Esophagus (tissue), 2 donors: ENCODE data around the gene LAD1. TPM values are rescaled to one million over a fixed set of nuclear protein-coding genes. Genes with fewer than 3 reads are reported as not detected.

Source experiments
- H3K27ac ChIP-seq, 2 donors: one replicate each; pipeline ENCODE4 v1.5.1; 2013; ENCODE audit warnings: low read depth in 2 of 2, mild to moderate bottlenecking in 2 of 2, inconsistent platforms in 1 of 2, low read length in 1 of 2, moderate library complexity in 1 of 2
- H3K27me3 ChIP-seq, 2 donors: one replicate each; pipeline ENCODE4 v1.6.1; 2013; ENCODE audit warnings: low read length in 2 of 2, control low read depth in 1 of 2, mild to moderate bottlenecking in 1 of 2; ENCODE audit not compliant: insufficient read depth in 2 of 2, control insufficient read depth in 1 of 2
- H3K36me3 ChIP-seq, 2 donors: one replicate each; pipeline ENCODE4 v1.6.1; 2013; ENCODE audit warnings: low read length in 1 of 2; ENCODE audit not compliant: control insufficient read depth in 2 of 2, insufficient read depth in 2 of 2
- H3K4me1 ChIP-seq, 2 donors: one replicate each; pipeline ENCODE4 v1.6.1; 2013; ENCODE audit warnings: low read length in 1 of 2; ENCODE audit not compliant: control insufficient read depth in 2 of 2, insufficient read depth in 2 of 2
- H3K4me3 ChIP-seq, 2 donors: one replicate each; pipeline ENCODE4 v1.5.1; 2013; ENCODE audit warnings: low read length in 2 of 2, mild to moderate bottlenecking in 2 of 2, low read depth in 1 of 2, moderate library complexity in 1 of 2
- H3K9me3 ChIP-seq, 2 donors: one replicate each; pipeline ENCODE4 v1.6.1; 2013; ENCODE audit warnings: mild to moderate bottlenecking in 2 of 2, low read depth in 1 of 2, low read length in 1 of 2, moderate library complexity in 1 of 2; ENCODE audit not compliant: control insufficient read depth in 2 of 2, insufficient read depth in 1 of 2
- WGBS, 2 donors: extraction: QIAGEN DNeasy Blood & Tissue Kit; methylation state at CpG; one replicate each; pipeline ENCODE4 v1.1.7; 2013; 5-methylcytosine and 5-hydroxymethylcytosine counted together
- polyA plus RNA-seq, 2 donors: library from polyadenylated mRNA; stranded (reverse); fragments of 200-250 nt; gene quantifications; one replicate each; pipeline ENCODE4 v1.2.3, GENCODE V29; 2013
- donor health status: healthy with polysubstance abuse.
- donor health status: Bipolar disorder and iron deficiency.

Gene LAD1
- polyA plus RNA-seq, 2 donors, result 275 to 286 TPM

DNA sequence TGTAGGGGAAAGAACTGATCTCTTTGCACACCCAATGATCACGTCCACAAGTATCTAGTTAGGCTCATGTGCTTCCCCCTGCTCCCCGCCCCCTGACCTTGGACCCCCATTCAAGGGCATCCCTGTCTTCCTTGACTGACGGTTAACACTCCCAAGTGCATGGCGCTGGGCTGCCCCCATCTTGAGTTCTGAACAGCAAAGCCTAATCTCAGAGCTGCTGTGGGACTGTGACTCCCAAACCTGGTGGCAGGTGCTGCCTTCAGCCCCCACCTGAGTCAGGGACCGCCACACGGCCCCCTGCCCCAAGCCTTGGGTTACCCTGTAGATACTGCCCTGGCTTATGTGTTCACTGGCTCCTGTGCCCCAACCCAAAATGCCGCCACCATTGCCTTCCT, 21.5 kb upstream of the LAD1 start:
- peaks cover 0 to 2% of the 10 kb centered on the region in 2 donors for H3K9me3 ChIP-seq
- H3K4me3 ChIP-seq, result no peak overlapping the region
- H3K36me3 ChIP-seq, result no peaks in the 10 kb centered on the region
- H3K4me1 ChIP-seq, result no peaks in the 10 kb centered on the region
- 86 to 92% methylated on average over 7 of the region's 7 CpGs for WGBS, 2 donors
- H3K27me3 ChIP-seq, result no peaks in the 10 kb centered on the region
- H3K27ac ChIP-seq, result no peak overlapping the region

DNA sequence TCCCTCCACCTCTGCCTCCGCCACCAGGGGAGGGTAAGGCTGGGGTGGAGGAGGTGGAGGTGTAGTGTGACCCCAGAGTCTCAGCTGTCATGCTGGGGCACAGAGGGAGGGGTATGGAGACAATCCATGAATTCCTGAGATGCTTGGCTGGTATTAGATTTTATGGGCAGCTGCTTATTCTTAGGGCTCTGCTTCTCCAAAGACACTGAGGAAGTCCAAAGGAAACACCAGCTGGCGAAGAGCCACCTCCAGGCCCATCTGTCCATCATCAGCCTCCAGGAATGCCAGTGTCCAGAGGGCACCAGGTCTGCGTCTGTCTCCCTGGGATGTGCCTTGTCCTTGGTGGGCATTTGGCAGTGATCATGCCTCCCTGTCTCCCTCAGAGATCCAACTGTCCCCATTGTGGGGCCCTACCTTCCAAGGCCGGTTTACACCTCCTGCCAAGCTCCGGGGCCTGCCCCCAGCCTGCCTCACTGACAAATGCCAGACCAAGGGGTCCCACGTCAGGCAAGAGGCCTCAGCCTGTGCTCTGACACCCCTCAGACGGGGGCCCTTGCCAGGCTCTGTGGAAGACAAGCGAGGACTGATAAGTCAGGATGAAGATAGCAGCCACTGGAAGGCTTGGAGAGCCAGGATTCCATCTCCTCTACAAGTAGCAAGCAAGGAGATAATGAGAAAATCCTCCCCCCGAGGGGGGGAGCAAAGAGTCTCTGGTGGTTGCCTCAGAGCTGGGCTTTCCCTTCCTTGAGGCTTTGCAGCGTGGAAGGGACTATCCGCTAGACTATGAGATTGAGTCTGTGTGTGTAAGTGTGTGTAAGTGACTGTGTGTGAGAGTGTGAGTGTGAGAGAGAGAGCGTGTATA, 20.9 kb upstream of the LAD1 start:
- no peak overlapping the region for H3K27ac ChIP-seq
- no peak overlapping the region for H3K4me3 ChIP-seq
- 77% methylated on average over 12 of the region's 12 CpGs for WGBS, 2 donors
- H3K27me3 ChIP-seq, result no peaks in the 10 kb centered on the region
- H3K4me1 ChIP-seq, result no peaks in the 10 kb centered on the region
- peaks cover 0 to 2% of the 10 kb centered on the region in 2 donors for H3K9me3 ChIP-seq
- H3K36me3 ChIP-seq, result no peaks in the 10 kb centered on the region

DNA sequence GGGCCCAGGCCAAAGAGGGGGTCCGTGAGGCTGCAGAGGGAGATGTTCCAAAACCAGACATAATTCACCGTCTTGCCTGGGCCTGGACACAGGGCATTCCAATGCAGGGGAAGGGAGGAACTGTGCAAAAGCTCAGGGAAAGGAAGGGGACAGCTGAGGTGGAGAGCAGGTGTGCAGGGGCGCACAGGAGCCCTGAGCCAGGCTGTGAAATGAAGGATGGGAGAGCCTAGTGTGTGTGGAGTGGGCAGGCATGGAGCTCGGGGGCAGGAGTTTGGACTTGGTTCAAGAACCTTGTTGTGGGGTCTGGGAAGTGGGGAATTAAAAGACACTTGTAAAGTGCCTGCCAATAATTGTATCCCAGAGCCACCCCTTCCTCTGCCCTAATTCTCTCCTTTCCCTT, 20.1 kb upstream of the LAD1 start:
- no peaks in the 10 kb centered on the region for H3K4me1 ChIP-seq
- H3K27me3 ChIP-seq, result no peaks in the 10 kb centered on the region
- peaks cover 0 to 3% of the 10 kb centered on the region in 2 donors for H3K9me3 ChIP-seq
- no peak overlapping the region for H3K4me3 ChIP-seq
- H3K36me3 ChIP-seq, result no peaks in the 10 kb centered on the region
- WGBS, 2 donors, result 88 to 91% methylated on average over 4 of the region's 4 CpGs
- no peak overlapping the region for H3K27ac ChIP-seq

DNA sequence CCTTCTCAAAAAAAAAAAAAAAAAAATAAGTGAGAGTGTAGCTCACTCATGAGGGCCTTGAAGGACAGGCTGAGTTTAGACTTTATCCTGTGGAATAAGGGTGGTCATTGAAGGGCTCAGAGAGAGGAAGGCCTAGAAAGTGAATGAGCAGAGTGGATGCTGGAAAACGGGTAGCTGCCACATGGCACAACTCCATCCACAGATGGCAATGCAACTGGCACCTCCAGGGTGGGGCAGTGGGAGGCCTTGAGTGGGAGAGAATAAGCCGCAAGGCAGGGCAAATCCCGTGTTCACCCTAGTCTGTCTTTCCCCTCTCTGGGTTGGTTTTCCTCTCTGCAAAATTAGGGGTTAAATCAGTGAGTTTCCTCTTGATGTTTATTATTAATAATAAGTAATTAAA, 19.3 kb upstream of the LAD1 start:
- 80 to 90% methylated on average over 3 of the region's 3 CpGs for WGBS, 2 donors
- Histone ChIP-seq H3K36me3 (no peaks in the 10 kb centered on the region), H3K27me3 (no peaks in the 10 kb centered on the region), H3K4me1 (no peaks in the 10 kb centered on the region), H3K4me3 (no peak overlapping the region), H3K9me3 (peaks cover 0 to 3% of the 10 kb centered on the region in 2 donors), H3K27ac (no peak overlapping the region)

DNA sequence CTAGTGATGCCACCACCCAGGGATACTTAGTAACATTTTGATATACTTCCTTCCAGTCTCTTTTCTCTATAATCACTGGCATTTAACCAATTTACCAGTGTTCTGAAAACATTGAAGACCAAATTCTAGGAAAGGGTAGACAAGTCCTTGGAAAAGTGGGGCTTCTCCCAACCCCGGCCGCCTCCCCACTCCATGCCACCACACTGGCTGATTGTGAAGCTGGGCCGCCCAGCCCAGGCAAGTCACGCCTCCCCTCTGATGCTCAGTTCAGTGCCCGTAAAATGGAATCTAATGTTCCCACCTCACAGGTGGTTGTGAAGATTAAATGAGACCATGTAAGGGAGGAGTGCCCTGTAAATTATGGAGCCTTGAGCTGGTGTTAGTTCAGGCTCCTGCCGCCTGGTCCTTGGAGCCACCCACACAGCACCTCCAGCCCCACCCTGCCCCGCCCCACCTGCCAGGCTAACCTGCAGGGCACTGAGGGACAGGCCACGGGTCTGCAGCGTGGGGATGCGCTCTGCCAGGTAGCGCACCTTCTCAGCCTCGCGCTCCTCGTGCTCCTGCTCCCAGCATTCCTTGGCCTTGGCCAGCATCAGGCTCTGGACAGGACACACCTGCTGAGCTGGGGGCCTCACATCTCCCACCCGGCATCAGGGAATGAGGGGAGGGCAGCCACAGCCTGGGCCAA, 15.1 kb upstream of the LAD1 start:
- no peak overlapping the region for H3K27ac ChIP-seq
- WGBS, 2 donors, result 86 to 92% methylated on average over 15 of the region's 15 CpGs
- no peak overlapping the region for H3K4me3 ChIP-seq
- peaks cover 0 to 3% of the 10 kb centered on the region in 2 donors for H3K9me3 ChIP-seq
- no peaks in the 10 kb centered on the region for H3K27me3 ChIP-seq
- H3K4me1 ChIP-seq, result no peaks in the 10 kb centered on the region
- no peaks in the 10 kb centered on the region for H3K36me3 ChIP-seq

DNA sequence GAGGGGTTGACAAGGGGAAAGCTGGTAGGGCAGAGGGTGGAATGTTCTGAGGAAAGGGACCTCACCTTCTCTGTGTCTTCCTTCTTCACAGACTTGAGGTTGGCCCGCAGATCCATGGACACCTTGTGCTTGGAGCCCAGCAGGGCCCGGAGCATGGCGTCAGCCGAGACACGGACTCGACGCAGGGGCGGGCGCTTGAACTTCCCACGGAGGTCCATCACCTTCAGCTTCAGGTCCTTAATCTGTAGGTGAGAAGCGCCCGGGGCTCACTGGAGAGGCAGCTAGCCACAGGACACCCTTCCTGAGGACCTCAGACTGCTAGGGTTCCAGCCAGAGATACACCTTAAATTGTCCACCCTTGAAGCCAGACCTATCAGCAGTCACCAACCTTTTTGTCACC, 12.2 kb upstream of the LAD1 start:
- Histone ChIP-seq H3K9me3 (peaks cover 0 to 3% of the 10 kb centered on the region in 2 donors), H3K4me3 (no peak overlapping the region), H3K36me3 (no peaks in the 10 kb centered on the region), H3K27ac (no peak overlapping the region), H3K27me3 (no peaks in the 10 kb centered on the region), H3K4me1 (peaks cover 0 to 10% of the 10 kb centered on the region in 2 donors)
- WGBS, 2 donors, result 96 to 97% methylated on average over 12 of the region's 12 CpGs

DNA sequence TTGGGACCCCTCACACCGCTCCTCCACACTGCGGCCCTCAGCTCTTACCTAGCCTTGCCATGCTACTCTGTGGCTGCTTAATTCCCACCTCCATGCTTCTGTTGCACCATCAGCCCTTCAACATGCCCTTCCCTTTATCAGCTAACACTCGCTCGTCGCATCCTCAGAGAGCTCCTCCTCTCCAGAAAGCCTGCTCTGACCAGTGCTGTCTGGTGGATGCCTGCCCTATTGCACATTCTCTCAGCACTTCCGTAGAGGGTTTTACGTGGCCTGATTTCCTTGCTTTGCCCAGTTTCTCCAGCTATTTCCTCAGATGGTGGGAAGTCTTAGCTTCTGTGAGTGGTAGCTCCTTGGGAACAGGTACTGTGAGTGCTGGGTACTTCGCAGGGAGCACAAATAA, 10.3 kb upstream of the LAD1 start:
- 78 to 87% methylated on average over 8 of the region's 8 CpGs for WGBS, 2 donors
- H3K36me3 ChIP-seq, result no peaks in the 10 kb centered on the region
- no peaks in the 10 kb centered on the region for H3K9me3 ChIP-seq
- H3K27me3 ChIP-seq, result no peaks in the 10 kb centered on the region
- H3K4me3 ChIP-seq, result no peak overlapping the region
- no peak overlapping the region for H3K27ac ChIP-seq
- H3K4me1 ChIP-seq, result peaks cover 0 to 16% of the 10 kb centered on the region in 2 donors

DNA sequence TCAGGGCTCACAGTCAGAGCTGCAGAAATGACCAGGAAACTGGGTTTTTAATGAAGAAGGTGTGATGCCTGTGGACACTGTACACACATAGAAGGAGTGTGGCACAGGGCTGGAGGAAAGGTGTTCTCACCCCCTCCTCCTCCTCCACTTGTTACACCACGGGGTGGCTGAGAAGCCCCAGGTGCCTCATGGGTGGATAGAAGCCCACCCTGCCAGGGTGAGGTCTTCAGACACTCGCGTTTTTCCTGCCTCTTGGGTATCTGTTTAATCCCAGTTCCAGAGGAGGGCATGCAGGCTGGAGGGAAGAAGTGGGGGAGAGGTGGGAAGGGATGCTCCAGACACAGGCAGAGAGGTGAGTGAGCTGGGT, 9.7 kb upstream of the LAD1 start:
- no peak overlapping the region for H3K27ac ChIP-seq
- no peak overlapping the region for H3K4me3 ChIP-seq
- peaks cover 0 to 16% of the 10 kb centered on the region in 2 donors for H3K4me1 ChIP-seq
- no peaks in the 10 kb centered on the region for H3K9me3 ChIP-seq
- H3K36me3 ChIP-seq, result no peaks in the 10 kb centered on the region
- 78 to 82% methylated on average over 3 of the region's 3 CpGs for WGBS, 2 donors
- H3K27me3 ChIP-seq, result no peaks in the 10 kb centered on the region

DNA sequence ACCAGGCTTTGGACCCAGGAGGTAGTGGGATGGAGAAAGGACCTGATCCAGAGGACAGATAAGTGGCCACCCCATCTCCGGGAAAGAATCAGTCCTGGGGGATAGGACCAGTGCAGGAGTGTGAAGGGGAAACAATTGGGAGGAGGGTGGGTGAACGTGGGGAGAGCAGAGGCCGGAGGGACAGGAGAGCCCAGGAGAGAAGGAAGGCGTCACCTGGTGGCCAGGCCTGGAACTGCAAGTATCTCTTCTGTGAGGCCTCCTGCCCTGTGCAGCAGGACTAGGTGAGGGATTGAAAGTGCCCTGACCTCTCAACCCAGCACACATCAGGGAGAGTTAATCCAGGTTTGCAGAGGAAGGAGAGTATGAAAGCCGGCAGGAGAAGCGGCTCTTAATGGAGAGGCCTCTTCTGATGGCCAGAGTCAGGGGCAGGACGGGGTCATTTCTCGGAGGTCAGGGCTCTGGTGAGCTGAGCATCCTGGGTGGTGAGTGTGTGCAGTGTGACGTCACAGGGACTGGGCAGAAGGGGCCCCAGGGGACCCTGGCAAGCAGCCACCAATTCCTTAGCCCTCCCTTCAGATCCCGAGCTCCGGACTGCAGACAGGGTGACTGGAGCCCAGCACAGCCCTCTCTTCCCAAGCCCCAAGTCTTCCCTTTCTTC, 9.2 kb upstream of the LAD1 start:
- Histone ChIP-seq H3K27me3 (no peaks in the 10 kb centered on the region), H3K4me1 (peaks cover 0 to 16% of the 10 kb centered on the region in 2 donors), H3K36me3 (no peaks in the 10 kb centered on the region), H3K9me3 (no peaks in the 10 kb centered on the region), H3K27ac (peak overlapping the region; percentile 35 to 88), H3K4me3 (no peak overlapping the region)
- WGBS, 2 donors, result 32 to 38% methylated on average over 11 of the region's 11 CpGs
